Lower leg skin (tissue), 3 donors: ENCODE data around the gene GRIN2A.

ENCODE experiments used
- POLR2A ChIP-seq, 2 donors: fragments of 450-650 bp; IDR thresholded peaks; one replicate each; pipeline ENCODE4 v1.6.1; 2016 to 2017; ENCODE audit warnings: antibody characterized with exemption in 2 of 2, mild to moderate bottlenecking in 1 of 2, moderate library complexity in 1 of 2
- TF ChIP-seq, protein P1 (sequence below), 3 donors: fragments of 450-650 bp; IDR thresholded peaks; one replicate each; pipeline ENCODE4 v1.5.1; 2016; ENCODE audit warnings: antibody characterized with exemption in 3 of 3, mild to moderate bottlenecking in 3 of 3, moderate library complexity in 2 of 3

DNA sequence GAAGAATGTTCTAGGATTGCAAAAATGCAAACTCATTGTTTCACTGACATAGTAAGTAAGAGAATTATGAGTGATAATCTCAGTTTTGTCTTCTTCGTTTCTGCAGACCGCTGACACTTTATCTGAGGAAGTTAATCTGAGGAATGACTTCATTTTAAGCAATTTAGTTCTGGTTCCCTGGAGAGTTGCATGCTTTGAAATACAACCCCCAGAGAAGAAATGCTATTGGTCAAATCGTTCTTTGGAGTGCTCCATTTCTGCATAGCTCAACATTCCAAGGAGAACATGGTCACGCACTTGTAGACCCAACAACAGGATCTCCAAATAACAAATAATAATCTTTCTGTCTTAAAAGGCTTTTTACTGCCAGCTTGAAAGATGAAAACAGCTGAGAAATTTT lies 427.1 kb downstream of the GRIN2A start:
- TF ChIP-seq, protein P1, sequence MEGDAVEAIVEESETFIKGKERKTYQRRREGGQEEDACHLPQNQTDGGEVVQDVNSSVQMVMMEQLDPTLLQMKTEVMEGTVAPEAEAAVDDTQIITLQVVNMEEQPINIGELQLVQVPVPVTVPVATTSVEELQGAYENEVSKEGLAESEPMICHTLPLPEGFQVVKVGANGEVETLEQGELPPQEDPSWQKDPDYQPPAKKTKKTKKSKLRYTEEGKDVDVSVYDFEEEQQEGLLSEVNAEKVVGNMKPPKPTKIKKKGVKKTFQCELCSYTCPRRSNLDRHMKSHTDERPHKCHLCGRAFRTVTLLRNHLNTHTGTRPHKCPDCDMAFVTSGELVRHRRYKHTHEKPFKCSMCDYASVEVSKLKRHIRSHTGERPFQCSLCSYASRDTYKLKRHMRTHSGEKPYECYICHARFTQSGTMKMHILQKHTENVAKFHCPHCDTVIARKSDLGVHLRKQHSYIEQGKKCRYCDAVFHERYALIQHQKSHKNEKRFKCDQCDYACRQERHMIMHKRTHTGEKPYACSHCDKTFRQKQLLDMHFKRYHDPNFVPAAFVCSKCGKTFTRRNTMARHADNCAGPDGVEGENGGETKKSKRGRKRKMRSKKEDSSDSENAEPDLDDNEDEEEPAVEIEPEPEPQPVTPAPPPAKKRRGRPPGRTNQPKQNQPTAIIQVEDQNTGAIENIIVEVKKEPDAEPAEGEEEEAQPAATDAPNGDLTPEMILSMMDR (IDR thresholded peaks at IDR 0.05), result no peak
- no peak for TF ChIP-seq POLR2A (IDR thresholded peaks at IDR 0.05)
